ENCODE measurements around the gene BDKRB2. TPM values are rescaled to one million over a fixed set of nuclear protein-coding genes. Genes with fewer than 3 reads are reported as not detected.

Gene BDKRB2
- total and polyA plus RNA-seq, 2 of the 8 experiments (the other 6 are each of a cell fraction or from before 2014, with no cell fraction given) = 0.13 to 0.21 TPM

GRCh38 chr14:96221841-96222240 is 17.2 kb downstream of the BDKRB2 start:
- ChIA-PET CTCF (ENCODE audit: partially characterized antibody) (interaction anchor here (0.8 kb wide), 1 partner anchor 52 kb away, joined by 3 read pairs; no protein-coding TSS in a partner anchor), POLR2A (ENCODE audit: partially characterized antibody) (no interaction called here)
- Histone ChIP-seq H2BK20ac (ENCODE audit: low read length) (no peak overlapping the region), H2BK12ac (ENCODE audit: low read depth, low read length) (no peak overlapping the region), H3K27me3 (replicated peaks in 1 of 4; ENCODE audit: control insufficient read depth in 3 of 4, extremely low read depth in 1 of 4, insufficient read depth in 3 of 4, low read length in 3 of 4) (no peaks in the 10 kb centered on the region), H3K4me1 (replicated peaks in 1 of 4; ENCODE audit: control insufficient read depth in 3 of 4, insufficient read depth in 4 of 4, low read length in 3 of 4) (no peaks in the 10 kb centered on the region), H3K4ac (replicated peaks; ENCODE audit: insufficient read length, low read depth, low read length) (no peak overlapping the region), H3K27ac (ENCODE audit: low read depth, low read length) (no peak overlapping the region), H3K9ac (replicated peaks in 1 of 4; ENCODE audit: extremely low read depth in 1 of 4, low read depth in 3 of 4, low read length in 3 of 4) (no peak overlapping the region), H4K5ac (ENCODE audit: insufficient read length, low read depth, low read length) (no peak overlapping the region), H3K9me3 (ENCODE audit: insufficient read depth in 2 of 2, low read depth in 1 of 2, low read length in 1 of 2) (no peaks in the 10 kb centered on the region), H3K4me3 (ENCODE audit: extremely low read depth in 1 of 4, insufficient read depth in 2 of 4, low read depth in 3 of 4, low read length in 4 of 4) (no peak overlapping the region), H3K56ac (replicated peaks; ENCODE audit: insufficient read length, low read depth, low read length) (no peak overlapping the region), H3K79me1 (ENCODE audit: low read depth, low read length) (no peaks in the 10 kb centered on the region), H3K79me2 (ENCODE audit: control insufficient read depth in 1 of 2, insufficient read depth in 2 of 2, low read length in 2 of 2) (no peaks in the 10 kb centered on the region), H4K8ac (ENCODE audit: extremely low read depth, insufficient read depth, low read length) (no peak overlapping the region), H4K20me1 (replicated peaks in 1 of 2; ENCODE audit: control insufficient read depth in 1 of 2, insufficient read depth in 2 of 2, low read length in 2 of 2) (peaks cover 0 to 2% of the 10 kb centered on the region in 2 experiments), H2BK5ac (ENCODE audit: low read depth, low read length) (no peak overlapping the region), H4K91ac (replicated peaks; ENCODE audit: insufficient read length, low read length) (no peak overlapping the region), H2AK5ac (ENCODE audit: low read depth, low read length) (no peak overlapping the region), H2BK120ac (replicated peaks; ENCODE audit: low read depth, low read length) (no peak overlapping the region), H3K23me2 (ENCODE audit: low read depth, low read length) (no peaks in the 10 kb centered on the region), H3K18ac (ENCODE audit: extremely low read depth, low read length) (no peak overlapping the region), H3K4me2 (ENCODE audit: insufficient read depth in 1 of 2, low read depth in 2 of 2, low read length in 2 of 2) (no peak overlapping the region), H3K14ac (ENCODE audit: insufficient read length) (no peak overlapping the region), H3K23ac (ENCODE audit: insufficient read length) (no peak overlapping the region), H2BK15ac (ENCODE audit: low read length) (no peak overlapping the region), H2AFZ (ENCODE audit: low read length) (no peak overlapping the region), H3K36me3 (ENCODE audit: control insufficient read depth in 2 of 4, insufficient read depth in 4 of 4, low read length in 3 of 4) (no peaks in the 10 kb centered on the region)
- DNase-seq (ENCODE audit: low read depth in 1 of 2, low spot score in 2 of 2) (no peak), FAIRE-seq (no peak)
- WGBS, 2 experiments (ENCODE audit: extremely low coverage in 1 of 2, insufficient coverage in 1 of 2, insufficient read length in 1 of 2, insufficient replicate concordance in 2 of 2, low coverage in 1 of 2, low lambda C conversion rate in 2 of 2, missing lambda C conversion rate in 1 of 2) = 91% methylated on average over 8 of the region's 8 CpGs; no CpG with 5 or more reads in 1 of the 2 experiments
- TF ChIP-seq MAX (IDR thresholded peaks at IDR 0.05) (no peak), YY1 (IDR thresholded peaks at IDR 0.05; ENCODE audit: low read depth, low read length) (no peak)

Data from H1 (cell line).